ENCODE data around the gene CFAP107.

Gene CFAP107

GRCh38 chr1:12745992-12746323, at the start of gene CFAP107:
CFAP107 (plus strand) TSS chr1:12746200; CDS start chr1:12746431, 231 bp downstream.
- peaks cover 0 to 4% of the 10 kb centered on the region in 2 donors for H3K9me3 ChIP-seq (ENCODE audit: control insufficient read depth in 2 of 2, low read length in 2 of 2)
- peaks cover 0 to 2% of the 10 kb centered on the region in 2 donors for H3K27me3 ChIP-seq (ENCODE audit: control insufficient read depth in 1 of 2, insufficient read depth in 2 of 2, low read length in 2 of 2)
- no peak within 1 kb of the TSS for H3K4me3 ChIP-seq (ENCODE audit: low read length in 2 of 2)
- H3K9ac ChIP-seq (ENCODE audit: low read length in 2 of 2): no peak within 1 kb of the TSS
- H3K27ac ChIP-seq (ENCODE audit: low read length): no peak within 1 kb of the TSS
- H3K36me3 ChIP-seq (ENCODE audit: control insufficient read depth in 2 of 2, insufficient read depth in 2 of 2, low read length in 2 of 2): no peaks in the 10 kb centered on the region
- no peaks in the 10 kb centered on the region for H3K4me1 ChIP-seq (ENCODE audit: control insufficient read depth, insufficient read depth, low read length)

GRCh38 chr1:12696658-12697057, 49.3 kb upstream of the CFAP107 start:
- H3K9me3 ChIP-seq (ENCODE audit: control insufficient read depth in 2 of 2, low read length in 2 of 2): peaks cover 2 to 3% of the 10 kb centered on the region in 2 donors
- no peak overlapping the region for H3K9ac ChIP-seq (ENCODE audit: low read length in 2 of 2)
- H3K4me3 ChIP-seq (ENCODE audit: low read length in 2 of 2): no peak overlapping the region
- H3K27ac ChIP-seq (ENCODE audit: low read length): no peak overlapping the region
- H3K4me1 ChIP-seq (ENCODE audit: control insufficient read depth, insufficient read depth, low read length): no peaks in the 10 kb centered on the region
- H3K27me3 ChIP-seq (ENCODE audit: control insufficient read depth in 1 of 2, insufficient read depth in 2 of 2, low read length in 2 of 2): no peaks in the 10 kb centered on the region
- H3K36me3 ChIP-seq (ENCODE audit: control insufficient read depth in 2 of 2, insufficient read depth in 2 of 2, low read length in 2 of 2): no peaks in the 10 kb centered on the region

- Histone ChIP-seq H3K9me3 (ENCODE audit: control insufficient read depth in 2 of 2, low read length in 2 of 2) (peaks cover 2 to 3% of the 10 kb centered on the region in 2 donors), H3K4me1 (ENCODE audit: control insufficient read depth, insufficient read depth, low read length) (no peaks in the 10 kb centered on the region)
Observed at GRCh38 chr1:12697397-12697796, 48.6 kb upstream of the CFAP107 start.

GRCh38 chr1:12703821-12704451, 42.1 kb upstream of the CFAP107 start:
- no peak overlapping the region for H3K4me3 ChIP-seq (ENCODE audit: low read length in 2 of 2)
- no peak overlapping the region for H3K9ac ChIP-seq (ENCODE audit: low read length in 2 of 2)
- no peaks in the 10 kb centered on the region for H3K36me3 ChIP-seq (ENCODE audit: control insufficient read depth in 2 of 2, insufficient read depth in 2 of 2, low read length in 2 of 2)
- H3K9me3 ChIP-seq (ENCODE audit: control insufficient read depth in 2 of 2, low read length in 2 of 2): peaks cover 11 to 16% of the 10 kb centered on the region in 2 donors
- H3K4me1 ChIP-seq (ENCODE audit: control insufficient read depth, insufficient read depth, low read length): no peaks in the 10 kb centered on the region
- H3K27me3 ChIP-seq (ENCODE audit: control insufficient read depth in 1 of 2, insufficient read depth in 2 of 2, low read length in 2 of 2): no peaks in the 10 kb centered on the region
- H3K27ac ChIP-seq (ENCODE audit: low read length): no peak overlapping the region

More at GRCh38 chr1:12697397-12697796, 48.6 kb upstream of the CFAP107 start:
- Histone ChIP-seq H3K9ac (ENCODE audit: low read length in 2 of 2) (no peak overlapping the region), H3K27ac (ENCODE audit: low read length) (no peak overlapping the region), H3K4me3 (ENCODE audit: low read length in 2 of 2) (no peak overlapping the region), H3K36me3 (ENCODE audit: control insufficient read depth in 2 of 2, insufficient read depth in 2 of 2, low read length in 2 of 2) (no peaks in the 10 kb centered on the region), H3K27me3 (ENCODE audit: control insufficient read depth in 1 of 2, insufficient read depth in 2 of 2, low read length in 2 of 2) (no peaks in the 10 kb centered on the region)

GRCh38 chr1:12706061-12706460, 39.9 kb upstream of the CFAP107 start:
- Histone ChIP-seq H3K9me3 (ENCODE audit: control insufficient read depth in 2 of 2, low read length in 2 of 2) (peaks cover 8 to 16% of the 10 kb centered on the region in 2 donors), H3K27ac (ENCODE audit: low read length) (no peak overlapping the region), H3K4me3 (ENCODE audit: low read length in 2 of 2) (no peak overlapping the region), H3K9ac (ENCODE audit: low read length in 2 of 2) (no peak overlapping the region), H3K36me3 (ENCODE audit: control insufficient read depth in 2 of 2, insufficient read depth in 2 of 2, low read length in 2 of 2) (no peaks in the 10 kb centered on the region), H3K27me3 (ENCODE audit: control insufficient read depth in 1 of 2, insufficient read depth in 2 of 2, low read length in 2 of 2) (no peaks in the 10 kb centered on the region), H3K4me1 (ENCODE audit: control insufficient read depth, insufficient read depth, low read length) (no peaks in the 10 kb centered on the region)

GRCh38 chr1:12708396-12709090, 37.5 kb upstream of the CFAP107 start:
- no peaks in the 10 kb centered on the region for H3K4me1 ChIP-seq (ENCODE audit: control insufficient read depth, insufficient read depth, low read length)
- H3K36me3 ChIP-seq (ENCODE audit: control insufficient read depth in 2 of 2, insufficient read depth in 2 of 2, low read length in 2 of 2): no peaks in the 10 kb centered on the region
- H3K27ac ChIP-seq (ENCODE audit: low read length): no peak overlapping the region
- H3K4me3 ChIP-seq (ENCODE audit: low read length in 2 of 2): no peak overlapping the region
- H3K27me3 ChIP-seq (ENCODE audit: control insufficient read depth in 1 of 2, insufficient read depth in 2 of 2, low read length in 2 of 2): no peaks in the 10 kb centered on the region
- peaks cover 6 to 7% of the 10 kb centered on the region in 2 donors for H3K9me3 ChIP-seq (ENCODE audit: control insufficient read depth in 2 of 2, low read length in 2 of 2)
- H3K9ac ChIP-seq (ENCODE audit: low read length in 2 of 2): no peak overlapping the region

GRCh38 chr1:12709091-12709491, 36.9 kb upstream of the CFAP107 start:
- no peak overlapping the region for H3K9ac ChIP-seq (ENCODE audit: low read length in 2 of 2)
- H3K9me3 ChIP-seq (ENCODE audit: control insufficient read depth in 2 of 2, low read length in 2 of 2): peaks cover under 1 to 4% of the 10 kb centered on the region in 2 donors
- no peaks in the 10 kb centered on the region for H3K4me1 ChIP-seq (ENCODE audit: control insufficient read depth, insufficient read depth, low read length)
- no peak overlapping the region for H3K27ac ChIP-seq (ENCODE audit: low read length)
- H3K4me3 ChIP-seq (ENCODE audit: low read length in 2 of 2): no peak overlapping the region
- no peaks in the 10 kb centered on the region for H3K27me3 ChIP-seq (ENCODE audit: control insufficient read depth in 1 of 2, insufficient read depth in 2 of 2, low read length in 2 of 2)
- no peaks in the 10 kb centered on the region for H3K36me3 ChIP-seq (ENCODE audit: control insufficient read depth in 2 of 2, insufficient read depth in 2 of 2, low read length in 2 of 2)

- H3K4me3 ChIP-seq (ENCODE audit: low read length in 2 of 2): no peak overlapping the region
- no peaks in the 10 kb centered on the region for H3K27me3 ChIP-seq (ENCODE audit: control insufficient read depth in 1 of 2, insufficient read depth in 2 of 2, low read length in 2 of 2)
- H3K27ac ChIP-seq (ENCODE audit: low read length): no peak overlapping the region
- no peak overlapping the region for H3K9ac ChIP-seq (ENCODE audit: low read length in 2 of 2)
- no peaks in the 10 kb centered on the region for H3K36me3 ChIP-seq (ENCODE audit: control insufficient read depth in 2 of 2, insufficient read depth in 2 of 2, low read length in 2 of 2)
- H3K4me1 ChIP-seq (ENCODE audit: control insufficient read depth, insufficient read depth, low read length): no peaks in the 10 kb centered on the region
- H3K9me3 ChIP-seq (ENCODE audit: control insufficient read depth in 2 of 2, low read length in 2 of 2): peaks cover 0 to under 1% of the 10 kb centered on the region in 2 donors
Observed at GRCh38 chr1:12709696-12710095, 36.3 kb upstream of the CFAP107 start.

GRCh38 chr1:12711536-12711935, 34.5 kb upstream of the CFAP107 start:
- Histone ChIP-seq H3K9me3 (ENCODE audit: control insufficient read depth in 2 of 2, low read length in 2 of 2) (no peaks in the 10 kb centered on the region), H3K4me3 (ENCODE audit: low read length in 2 of 2) (no peak overlapping the region), H3K27me3 (ENCODE audit: control insufficient read depth in 1 of 2, insufficient read depth in 2 of 2, low read length in 2 of 2) (peaks cover 0 to 6% of the 10 kb centered on the region in 2 donors), H3K36me3 (ENCODE audit: control insufficient read depth in 2 of 2, insufficient read depth in 2 of 2, low read length in 2 of 2) (no peaks in the 10 kb centered on the region), H3K27ac (ENCODE audit: low read length) (no peak overlapping the region), H3K4me1 (ENCODE audit: control insufficient read depth, insufficient read depth, low read length) (no peaks in the 10 kb centered on the region), H3K9ac (ENCODE audit: low read length in 2 of 2) (no peak overlapping the region)

- peaks cover 0 to 6% of the 10 kb centered on the region in 2 donors for H3K27me3 ChIP-seq (ENCODE audit: control insufficient read depth in 1 of 2, insufficient read depth in 2 of 2, low read length in 2 of 2)
- no peaks in the 10 kb centered on the region for H3K9me3 ChIP-seq (ENCODE audit: control insufficient read depth in 2 of 2, low read length in 2 of 2)
- H3K36me3 ChIP-seq (ENCODE audit: control insufficient read depth in 2 of 2, insufficient read depth in 2 of 2, low read length in 2 of 2): no peaks in the 10 kb centered on the region
- no peak overlapping the region for H3K9ac ChIP-seq (ENCODE audit: low read length in 2 of 2)
- no peaks in the 10 kb centered on the region for H3K4me1 ChIP-seq (ENCODE audit: control insufficient read depth, insufficient read depth, low read length)
- no peak overlapping the region for H3K27ac ChIP-seq (ENCODE audit: low read length)
- H3K4me3 ChIP-seq (ENCODE audit: low read length in 2 of 2): no peak overlapping the region
Observed at GRCh38 chr1:12712076-12712475, 33.9 kb upstream of the CFAP107 start.

- Histone ChIP-seq H3K36me3 (ENCODE audit: control insufficient read depth in 2 of 2, insufficient read depth in 2 of 2, low read length in 2 of 2) (no peaks in the 10 kb centered on the region), H3K9ac (ENCODE audit: low read length in 2 of 2) (no peak overlapping the region), H3K27ac (ENCODE audit: low read length) (no peak overlapping the region)
Observed at GRCh38 chr1:12712929-12713328, 33.1 kb upstream of the CFAP107 start.

More at GRCh38 chr1:12712929-12713328, 33.1 kb upstream of the CFAP107 start:
- peaks cover 0 to 6% of the 10 kb centered on the region in 2 donors for H3K27me3 ChIP-seq (ENCODE audit: control insufficient read depth in 1 of 2, insufficient read depth in 2 of 2, low read length in 2 of 2)
- H3K4me1 ChIP-seq (ENCODE audit: control insufficient read depth, insufficient read depth, low read length): no peaks in the 10 kb centered on the region
- no peak overlapping the region for H3K4me3 ChIP-seq (ENCODE audit: low read length in 2 of 2)
- no peaks in the 10 kb centered on the region for H3K9me3 ChIP-seq (ENCODE audit: control insufficient read depth in 2 of 2, low read length in 2 of 2)
